ENCODE measurements around the gene PXK. TPM values are rescaled to one million over a fixed set of nuclear protein-coding genes. Genes with fewer than 3 reads are reported as not detected.
A peak's percentile ranks its signal among the peaks of the same experiment; 100 is the strongest.

The PXK gene
- total RNA-seq, 1 donor from 2014 or later, result 5.4 TPM

DNA sequence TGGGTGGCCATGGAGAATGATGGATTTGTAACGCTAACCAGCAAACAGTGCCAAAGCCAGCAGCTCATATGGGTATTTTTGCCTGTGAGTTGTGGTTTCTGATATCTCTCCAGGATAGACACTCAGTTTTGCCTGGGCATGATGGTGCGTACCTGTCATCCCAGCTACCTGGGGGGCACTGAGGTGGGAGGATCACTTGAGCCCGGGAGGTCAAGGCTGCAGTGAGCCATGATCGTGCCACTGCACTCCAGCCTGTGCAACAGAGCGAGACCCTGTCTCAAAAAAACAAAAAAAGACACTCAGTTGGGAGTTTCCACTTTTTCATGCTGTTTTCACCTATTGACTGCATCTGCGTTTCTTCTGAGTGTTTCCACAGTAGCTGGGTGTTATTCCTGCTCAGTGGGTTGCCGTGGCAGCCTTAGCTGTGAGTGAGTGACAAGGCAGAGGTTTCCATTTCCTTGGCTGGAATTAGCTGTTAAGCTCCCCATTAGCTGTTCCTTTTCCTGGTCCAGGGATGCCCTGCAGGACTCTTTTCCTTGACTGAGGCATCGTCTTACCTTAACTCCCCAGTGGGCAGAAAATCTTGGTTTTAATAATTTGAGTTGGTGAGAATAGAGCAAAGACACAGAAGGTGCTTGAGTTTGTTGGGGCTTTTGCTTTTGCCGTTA is 40.9 kb upstream of the PXK start:
- H3K4me3 Mint-ChIP-seq, result no peak overlapping the region
- peaks cover 4% of the 10 kb centered on the region for H3K9me3 Mint-ChIP-seq
- H3K4me1 Mint-ChIP-seq, result peaks cover 10% of the 10 kb centered on the region
- no peaks in the 10 kb centered on the region for H3K27me3 Mint-ChIP-seq (ENCODE audit: low read depth)
- peaks cover 17% of the 10 kb centered on the region for H3K36me3 Mint-ChIP-seq (ENCODE audit: low read depth)
- no peak overlapping the region for H3K27ac Mint-ChIP-seq (ENCODE audit: unreplicated experiment)
- no peak for TF ChIP-seq CTCF (conservative IDR thresholded peaks at IDR 0.05)
- no peak for DNase-seq (ENCODE audit: low read depth, low spot score)

- no peak for DNase-seq (ENCODE audit: low read depth, low spot score)
- Mint-ChIP-seq H3K9me3 (peaks cover 4% of the 10 kb centered on the region), H3K4me3 (no peak overlapping the region), H3K36me3 (ENCODE audit: low read depth) (peaks cover 17% of the 10 kb centered on the region), H3K27me3 (ENCODE audit: low read depth) (no peaks in the 10 kb centered on the region), H3K27ac (ENCODE audit: unreplicated experiment) (peak overlapping the region; percentile 9), H3K4me1 (peaks cover 10% of the 10 kb centered on the region)
- TF ChIP-seq CTCF (conservative IDR thresholded peaks at IDR 0.05), result no peak
Measured at GRCh38 chr3:58292866-58293265, 39.8 kb upstream of the PXK start.

GRCh38 chr3:58293516-58293915 is 39.2 kb upstream of the PXK start:
- Mint-ChIP-seq H3K4me1 (peaks cover 10% of the 10 kb centered on the region), H3K9me3 (peaks cover under 1% of the 10 kb centered on the region), H3K36me3 (ENCODE audit: low read depth) (peaks cover 13% of the 10 kb centered on the region), H3K4me3 (no peak overlapping the region), H3K27ac (ENCODE audit: unreplicated experiment) (peak overlapping the region; percentile 9), H3K27me3 (ENCODE audit: low read depth) (no peaks in the 10 kb centered on the region)
- no peak for TF ChIP-seq CTCF (conservative IDR thresholded peaks at IDR 0.05)
- DNase-seq (ENCODE audit: low read depth, low spot score), result no peak

- no peak for DNase-seq (ENCODE audit: low read depth, low spot score)
- H3K36me3 Mint-ChIP-seq (ENCODE audit: low read depth), result peaks cover 9% of the 10 kb centered on the region
- TF ChIP-seq CTCF (conservative IDR thresholded peaks at IDR 0.05), result no peak
- peaks cover 22% of the 10 kb centered on the region for H3K27me3 Mint-ChIP-seq (ENCODE audit: low read depth)
- H3K27ac Mint-ChIP-seq (ENCODE audit: unreplicated experiment), result peak overlapping the region; percentile 43
- peaks cover 13% of the 10 kb centered on the region for H3K4me1 Mint-ChIP-seq
- no peaks in the 10 kb centered on the region for H3K9me3 Mint-ChIP-seq
- peak overlapping the region; percentile 23 for H3K4me3 Mint-ChIP-seq
Measured at GRCh38 chr3:58296269-58296668, 36.4 kb upstream of the PXK start.

- H3K27ac Mint-ChIP-seq (ENCODE audit: unreplicated experiment), result no peak overlapping the region
- peaks cover 13% of the 10 kb centered on the region for H3K4me1 Mint-ChIP-seq
- H3K27me3 Mint-ChIP-seq (ENCODE audit: low read depth), result peaks cover 27% of the 10 kb centered on the region
- TF ChIP-seq CTCF (conservative IDR thresholded peaks at IDR 0.05), result no peak
- H3K36me3 Mint-ChIP-seq (ENCODE audit: low read depth), result peaks cover 5% of the 10 kb centered on the region
- no peak for DNase-seq (ENCODE audit: low read depth, low spot score)
- no peak overlapping the region for H3K4me3 Mint-ChIP-seq
- no peaks in the 10 kb centered on the region for H3K9me3 Mint-ChIP-seq
Measured at GRCh38 chr3:58296843-58297242, 35.8 kb upstream of the PXK start.
